HG03064 (cell line): ENCODE measurements around the gene ASCC3.
A peak's percentile ranks its signal among the peaks of the same experiment; 100 is the strongest.
"Not testable (repeated sequence)": the region's sequence is repeated elsewhere in the genome, so short reads cannot be mapped to it uniquely, and the experiment has no call there.

Experiments used
- ATAC-seq: cut with Tn5 transposase; IDR thresholded peaks from one replicate; pipeline ENCODE4 v1.9.1; 2021; ENCODE audit warnings: low read depth; ENCODE audit not compliant: unreplicated experiment

ASCC3 gene

DNA sequence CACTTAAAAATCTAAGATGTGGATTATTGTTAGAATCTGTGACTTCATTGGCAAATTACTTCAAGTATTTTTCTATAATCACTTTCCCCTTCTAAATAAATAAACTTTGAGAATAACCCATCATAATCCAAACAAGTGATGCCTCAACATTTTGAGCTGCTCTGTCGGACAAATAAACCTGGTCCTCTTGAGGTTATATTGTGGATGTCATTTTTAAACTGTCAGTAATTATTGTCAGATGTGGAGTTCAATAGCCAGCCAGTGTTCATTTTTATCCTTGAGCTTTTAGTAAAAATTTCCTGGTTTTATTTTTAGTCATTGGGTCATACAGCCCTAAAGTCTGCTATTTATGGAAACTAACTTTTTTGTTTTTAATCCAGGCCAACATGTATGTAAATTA is 9.5 kb upstream of the ASCC3 start:
- ATAC-seq, result not testable (repeated sequence)

- ATAC-seq, result no peak
Observed at GRCh38 chr6:100889351-100889750, 8.2 kb upstream of the ASCC3 start.

DNA sequence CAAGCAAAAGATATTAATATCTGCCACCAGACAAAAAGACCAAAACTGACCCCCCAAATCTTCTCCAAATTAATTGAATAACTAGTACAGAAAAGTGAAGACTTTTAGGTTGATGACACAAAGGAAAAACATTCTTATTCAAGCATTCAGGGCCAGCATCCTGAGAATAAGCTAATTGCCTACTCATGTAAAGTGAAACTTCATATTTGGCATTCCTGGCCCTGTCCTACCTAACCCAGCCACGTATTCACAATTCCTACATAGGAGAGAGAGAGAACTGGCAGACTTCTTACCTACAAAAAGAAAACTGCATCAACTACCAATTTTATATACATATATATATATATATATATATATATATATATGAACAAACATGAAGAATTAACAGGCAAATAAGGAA is 4.9 kb upstream of the ASCC3 start:
- no peak for ATAC-seq

- ATAC-seq, result no peak
Observed at GRCh38 chr6:100883347-100883746, 2.2 kb upstream of the ASCC3 start.

DNA sequence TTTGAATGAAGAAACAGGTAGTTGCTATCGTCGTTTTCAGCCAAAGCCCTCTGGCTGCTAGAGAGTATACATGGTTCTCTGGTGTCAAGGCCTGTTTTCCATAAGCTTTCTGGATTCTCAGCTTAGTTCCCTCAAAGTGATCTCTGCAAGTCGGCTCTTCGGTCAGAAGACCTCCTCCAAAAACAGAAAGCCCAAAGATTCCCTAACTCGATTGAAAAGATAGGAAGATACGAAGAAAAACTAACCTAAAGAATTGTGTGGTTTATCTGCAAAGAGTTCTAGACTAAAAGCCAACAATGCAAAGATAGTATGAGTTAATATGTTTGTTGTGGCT is 545 bp upstream of the ASCC3 start:
- ATAC-seq, result no peak

DNA sequence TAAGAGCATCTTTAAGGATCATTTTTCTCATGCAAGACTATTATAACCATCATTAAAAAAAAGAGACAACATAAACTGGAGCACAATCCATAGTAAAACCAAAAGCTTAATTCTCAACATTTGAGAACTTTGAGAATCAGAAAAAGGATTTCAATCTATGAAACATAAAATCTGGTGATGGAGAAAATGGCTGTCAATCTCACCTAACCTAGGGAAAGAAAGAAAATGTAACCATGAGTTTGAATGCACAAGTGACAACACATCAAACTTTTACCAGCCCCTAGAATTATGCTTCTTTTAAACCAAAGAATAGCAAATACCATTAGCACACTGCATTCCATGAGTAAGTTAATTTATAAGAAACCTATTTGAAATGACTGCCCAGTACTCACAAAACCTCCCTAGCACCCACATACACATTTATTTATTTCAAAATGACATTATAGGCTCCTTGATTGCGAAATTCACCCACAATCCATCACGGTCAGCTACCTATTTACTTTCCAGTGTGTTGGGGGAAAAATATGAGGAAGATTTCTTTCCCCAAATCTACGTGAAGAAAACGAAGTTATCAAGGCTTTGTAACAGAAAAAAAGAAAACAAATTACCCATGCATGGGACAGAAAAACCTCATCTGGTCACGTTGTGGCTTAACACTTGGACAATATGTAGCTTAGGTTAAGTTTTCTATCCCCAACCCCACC is 828 bp downstream of the ASCC3 start:
- no peak for ATAC-seq

DNA sequence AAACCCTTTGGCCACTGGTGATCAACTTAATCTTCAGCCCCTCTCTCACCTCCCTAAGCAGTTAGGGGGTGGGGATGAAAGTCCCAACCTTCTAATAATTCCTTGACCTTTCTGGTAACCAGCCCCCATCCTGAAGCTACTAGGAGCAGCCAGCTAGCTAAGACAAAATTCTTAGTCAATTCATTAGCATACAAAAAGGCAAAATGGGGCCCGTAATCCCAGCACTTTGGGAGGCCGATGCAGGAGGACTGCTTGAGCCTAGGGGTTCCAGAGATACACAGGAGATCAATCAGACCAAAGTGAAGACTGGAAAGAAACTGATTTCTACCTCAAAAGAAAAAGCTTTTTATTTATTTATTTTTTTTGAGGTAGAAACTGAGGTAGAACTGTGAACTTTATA is 1.8 kb downstream of the ASCC3 start:
- no peak for ATAC-seq

DNA sequence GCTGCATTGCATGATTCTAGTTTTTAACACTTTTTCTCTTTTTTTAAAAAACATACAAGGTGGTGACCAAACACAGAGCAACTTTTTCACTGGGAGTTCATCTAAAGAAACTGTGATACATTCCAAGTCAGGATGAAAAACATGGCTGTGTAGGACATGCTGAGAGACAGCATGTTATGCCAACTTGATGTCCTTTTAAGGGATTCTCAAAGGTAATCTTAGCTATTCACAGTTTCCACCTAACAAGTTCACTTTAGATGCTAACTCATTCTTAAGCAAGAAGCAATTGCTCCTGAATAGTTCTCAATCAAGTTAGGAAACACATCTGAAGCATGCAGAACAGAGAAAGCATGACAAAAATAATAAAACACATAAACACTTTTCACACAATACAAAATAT is 3.3 kb downstream of the ASCC3 start:
- no peak for ATAC-seq

DNA sequence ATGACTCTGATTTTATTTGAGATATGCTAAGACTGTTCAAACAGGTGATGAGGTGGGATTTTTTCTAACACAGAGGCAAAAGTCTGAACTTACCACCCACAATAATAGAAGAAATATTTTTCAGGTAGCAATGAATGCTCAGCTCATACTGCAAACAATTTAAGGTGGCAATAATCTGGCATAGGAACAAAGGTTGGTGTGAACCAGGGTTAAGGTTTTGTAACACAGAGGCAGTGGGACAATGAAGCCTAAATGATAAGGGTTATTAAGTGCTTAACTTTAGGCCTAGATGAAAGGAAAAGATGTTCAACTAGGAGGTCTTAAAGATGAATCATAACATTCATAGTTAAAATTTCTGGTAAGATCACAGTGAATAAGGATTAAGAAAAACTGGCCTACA is 4.9 kb downstream of the ASCC3 start:
- ATAC-seq, result no peak

DNA sequence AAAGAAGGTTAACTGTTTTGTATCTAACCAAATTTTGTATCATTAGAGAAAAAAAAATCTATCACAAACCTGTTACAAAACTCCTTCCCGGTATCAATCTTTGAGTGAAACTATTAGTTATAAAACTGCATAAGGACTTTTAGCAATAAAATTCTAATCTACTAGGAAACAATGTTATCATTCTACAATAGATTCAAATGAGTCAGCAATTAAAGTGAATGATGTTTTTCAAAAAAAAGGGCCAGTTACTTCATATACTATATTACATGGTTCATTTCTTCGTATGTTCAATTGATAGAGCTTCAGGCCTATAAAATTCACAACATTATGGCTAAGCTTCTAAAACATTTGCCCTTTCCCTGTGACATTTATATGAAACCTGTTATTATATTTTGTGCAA is 15.6 kb downstream of the ASCC3 start:
- no peak for ATAC-seq

GRCh38 chr6:100862063-100862462 is 19.1 kb downstream of the ASCC3 start:
- ATAC-seq, result no peak

GRCh38 chr6:100856146-100856545 is 25.0 kb downstream of the ASCC3 start:
- no peak for ATAC-seq

DNA sequence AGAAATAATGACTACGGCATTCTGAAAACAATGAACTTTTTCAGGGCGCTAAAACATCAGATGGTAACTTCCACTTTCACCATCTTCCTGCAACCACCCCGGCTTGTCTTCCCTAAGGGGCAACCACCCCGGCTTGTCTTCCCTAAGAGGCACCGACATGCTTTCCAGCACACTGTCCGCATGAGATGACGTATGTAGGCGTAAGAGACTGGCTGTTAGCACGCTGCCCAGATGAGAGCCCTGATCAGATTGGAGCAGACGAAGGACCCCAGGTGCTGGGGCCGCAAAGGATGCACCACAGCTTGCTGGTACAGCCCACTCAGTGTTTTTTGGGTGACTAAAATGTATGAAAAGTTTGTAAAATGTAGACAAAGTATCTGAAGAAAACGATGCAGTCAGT is 29.3 kb downstream of the ASCC3 start:
- ATAC-seq, result no peak

DNA sequence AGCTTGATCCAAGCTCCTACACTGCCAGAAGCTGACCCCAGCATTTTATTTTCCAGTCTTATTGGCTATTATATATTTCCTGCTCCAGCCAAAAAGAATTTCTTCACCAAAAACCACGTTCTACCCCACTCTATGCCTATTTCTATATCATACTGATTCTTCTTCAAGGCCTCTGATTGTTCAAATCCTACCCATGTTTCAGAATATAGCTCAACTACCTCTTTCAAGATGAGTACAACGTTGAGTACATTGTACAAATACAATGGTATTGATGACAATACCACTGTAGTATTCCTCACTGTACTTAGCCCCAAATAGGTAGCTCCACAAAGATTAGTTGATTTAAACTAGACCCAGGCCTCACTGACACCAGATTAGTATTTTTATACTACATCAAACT is 31.0 kb downstream of the ASCC3 start:
- no peak for ATAC-seq

DNA sequence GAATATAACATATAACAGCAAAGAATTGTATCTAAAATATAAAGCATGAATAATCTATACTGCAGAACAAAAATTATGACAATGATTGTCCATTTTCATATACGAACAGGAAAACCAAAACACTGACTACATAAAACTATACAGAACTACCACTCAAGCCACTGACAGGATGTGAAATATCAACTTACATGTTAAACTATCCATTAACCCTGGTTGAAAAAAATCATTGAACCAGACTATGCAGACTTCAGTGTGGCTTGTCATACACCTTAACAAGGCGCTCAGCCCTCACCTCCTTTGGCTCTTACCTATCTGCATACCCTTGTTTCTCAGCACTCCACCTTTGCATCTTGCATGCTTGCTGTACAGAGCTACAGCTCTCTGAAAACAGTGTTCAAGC is 34.9 kb downstream of the ASCC3 start:
- peak; percentile 90 for ATAC-seq

DNA sequence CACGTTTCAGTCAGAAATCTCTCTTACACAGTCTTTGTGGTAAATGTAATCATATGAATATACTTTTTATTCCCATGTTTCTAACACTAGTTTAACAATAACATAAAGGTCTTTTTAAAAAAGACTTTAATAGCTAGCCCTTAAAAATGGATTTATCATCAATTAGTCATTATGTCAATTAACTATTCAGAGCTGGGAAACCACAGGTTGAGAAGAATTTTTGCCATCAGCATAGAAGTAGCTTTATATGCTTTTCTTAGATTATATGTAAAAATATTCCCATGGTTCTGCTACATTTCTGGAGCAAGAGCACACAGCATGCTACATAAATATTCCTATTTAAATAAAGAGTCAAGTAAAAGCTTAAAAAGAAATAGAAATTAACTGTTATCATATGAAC is 35.5 kb downstream of the ASCC3 start:
- no peak for ATAC-seq

GRCh38 chr6:100839419-100839818 is 41.7 kb downstream of the ASCC3 start:
- ATAC-seq, result no peak

- no peak for ATAC-seq
Observed at GRCh38 chr6:100838011-100838410, 43.1 kb downstream of the ASCC3 start.

- ATAC-seq, result no peak
Observed at GRCh38 chr6:100833972-100834574, 47.1 kb downstream of the ASCC3 start.

DNA sequence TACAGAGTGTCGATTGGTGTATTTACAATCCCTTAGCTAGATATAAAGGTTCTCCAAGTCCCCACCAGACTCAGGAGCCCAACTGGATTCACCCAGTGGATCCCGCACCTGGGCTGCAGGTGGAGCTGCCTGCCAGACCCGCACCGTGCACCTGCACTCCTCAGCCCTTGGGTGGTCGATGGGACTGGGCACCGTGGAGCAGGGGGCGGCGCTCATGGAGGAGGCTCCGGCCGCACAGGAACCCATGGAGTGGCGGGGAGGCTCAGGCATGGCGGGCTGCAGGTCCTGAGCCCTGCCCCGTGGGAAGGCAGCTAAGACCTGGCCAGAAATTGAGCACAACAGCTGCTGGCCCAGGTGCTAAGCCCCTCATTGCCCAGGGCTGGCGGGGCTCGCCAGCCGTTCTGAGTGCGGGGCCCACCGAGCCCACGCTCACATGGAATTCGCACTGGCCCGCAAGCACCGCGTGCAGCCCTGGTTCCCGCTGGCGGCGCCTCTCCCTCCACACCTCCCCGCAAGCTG is 52.0 kb downstream of the ASCC3 start:
- ATAC-seq, result not testable (repeated sequence)

GRCh38 chr6:100823041-100823440 is 58.1 kb downstream of the ASCC3 start:
- no peak for ATAC-seq

GRCh38 chr6:100818066-100818465 is 63.1 kb downstream of the ASCC3 start:
- no peak for ATAC-seq
